Measurements from ENCODE around the gene DGKI. TPM values are rescaled to one million over a fixed set of nuclear protein-coding genes. Genes with fewer than 3 reads are reported as not detected.
"Not testable (repeated sequence)": the region's sequence is repeated elsewhere in the genome, so short reads cannot be mapped to it uniquely, and the experiment has no call there.

DGKI gene
- polyA plus RNA-seq, 3 donors from 2014 or later: not detected

- peaks cover 5 to 12% (median 9%) of the 10 kb centered on the region in 6 donors for H3K9me3 Mint-ChIP-seq
- no peak for DNase-seq
- H3K4me3 Mint-ChIP-seq: no peak overlapping the region
- no peak overlapping the region for H3K27ac Mint-ChIP-seq
- peaks cover 0 to 4% (median 0%) of the 10 kb centered on the region in 3 donors for H3K36me3 Mint-ChIP-seq
- peaks cover 2 to 15% (median 11%) of the 10 kb centered on the region in 3 donors for H3K27me3 Mint-ChIP-seq (ENCODE audit: low read depth in 3 of 3)
- H3K4me1 Mint-ChIP-seq: no peaks in the 10 kb centered on the region
Observed at GRCh38 chr7:137836541-137836940, 10.2 kb downstream of the DGKI start.

- H3K4me3 Mint-ChIP-seq: no peak overlapping the region
- DNase-seq: no peak
- H3K27ac Mint-ChIP-seq: no peak overlapping the region
- peaks cover 0 to 4% (median 0%) of the 10 kb centered on the region in 3 donors for H3K36me3 Mint-ChIP-seq
- H3K27me3 Mint-ChIP-seq (ENCODE audit: low read depth in 3 of 3): peaks cover 2 to 12% (median 8%) of the 10 kb centered on the region in 3 donors
- no peaks in the 10 kb centered on the region for H3K4me1 Mint-ChIP-seq
- peaks cover 5 to 15% (median 9%) of the 10 kb centered on the region in 6 donors for H3K9me3 Mint-ChIP-seq
Observed at GRCh38 chr7:137836113-137836509, 10.7 kb downstream of the DGKI start.

- Mint-ChIP-seq H3K36me3 (peaks cover 0 to 4% (median 0%) of the 10 kb centered on the region in 3 donors), H3K27ac (no peak overlapping the region), H3K4me1 (no peaks in the 10 kb centered on the region), H3K27me3 (ENCODE audit: low read depth in 3 of 3) (peaks cover 2 to 10% (median 8%) of the 10 kb centered on the region in 3 donors), H3K9me3 (peaks cover 6 to 17% (median 9%) of the 10 kb centered on the region in 6 donors), H3K4me3 (no peak overlapping the region)
- no peak for DNase-seq
Observed at GRCh38 chr7:137835486-137836112, 11.2 kb downstream of the DGKI start.

DNA sequence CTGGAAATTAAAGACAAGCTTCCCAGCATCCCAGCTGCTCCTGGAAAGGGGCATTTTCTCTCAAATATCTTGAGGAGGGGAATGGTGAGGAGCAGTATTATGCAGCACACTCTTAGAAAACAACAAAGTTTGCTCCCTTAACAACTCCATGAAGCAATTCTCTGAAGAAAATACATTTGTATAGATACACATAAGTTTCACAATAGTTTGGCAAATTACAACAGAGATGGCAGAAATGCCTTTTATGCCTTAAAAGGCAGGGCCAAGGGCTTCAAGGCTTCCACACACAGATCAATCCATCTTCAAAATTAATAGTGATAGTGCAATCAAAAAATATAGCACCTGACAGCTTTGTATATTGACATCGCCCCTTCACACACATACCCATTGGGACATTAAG, 12.2 kb downstream of the DGKI start:
- H3K9me3 Mint-ChIP-seq: peaks cover 7 to 17% (median 9%) of the 10 kb centered on the region in 6 donors
- H3K36me3 Mint-ChIP-seq: peaks cover 0 to 4% (median 0%) of the 10 kb centered on the region in 3 donors
- peaks cover 2 to 10% (median 4%) of the 10 kb centered on the region in 3 donors for H3K27me3 Mint-ChIP-seq (ENCODE audit: low read depth in 3 of 3)
- no peak for DNase-seq
- H3K4me3 Mint-ChIP-seq: no peak overlapping the region
- H3K27ac Mint-ChIP-seq: no peak overlapping the region
- no peaks in the 10 kb centered on the region for H3K4me1 Mint-ChIP-seq

GRCh38 chr7:137832990-137833389, 13.8 kb downstream of the DGKI start:
- DNase-seq; H3K27ac Mint-ChIP-seq; H3K27me3 Mint-ChIP-seq (ENCODE audit: low read depth in 3 of 3): not testable (repeated sequence)

DNA sequence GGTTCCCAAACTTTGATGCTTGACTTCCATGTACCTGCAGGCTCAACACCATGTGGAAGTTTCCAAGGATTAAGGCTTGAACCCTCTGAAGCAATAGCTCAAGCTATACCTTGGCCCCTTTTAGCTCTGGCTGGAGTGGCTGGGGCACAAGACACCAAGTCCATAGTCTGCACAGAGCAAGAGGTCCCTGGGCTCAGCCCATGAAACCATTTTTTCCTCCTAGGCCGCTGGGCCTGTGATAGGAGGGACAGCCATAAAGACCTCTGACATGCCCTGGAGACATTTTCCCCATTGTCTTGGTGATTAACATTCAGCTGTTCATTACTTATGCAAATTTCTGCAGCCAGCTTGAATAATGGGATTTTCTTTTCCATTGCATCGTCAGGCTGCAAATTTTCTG, 14.4 kb downstream of the DGKI start:
- Mint-ChIP-seq H3K4me1 (no peaks in the 10 kb centered on the region), H3K27ac (no peak overlapping the region), H3K27me3 (ENCODE audit: low read depth in 3 of 3) (peaks cover 0 to 10% (median 4%) of the 10 kb centered on the region in 3 donors), H3K9me3 (peaks cover 8 to 17% (median 9%) of the 10 kb centered on the region in 6 donors), H3K36me3 (peaks cover 0 to 4% (median 0%) of the 10 kb centered on the region in 3 donors), H3K4me3 (no peak overlapping the region)
- no peak for DNase-seq

More at GRCh38 chr7:137832990-137833389, 13.8 kb downstream of the DGKI start:
- peaks cover 7 to 17% (median 9%) of the 10 kb centered on the region in 6 donors for H3K9me3 Mint-ChIP-seq
- not testable (repeated sequence) for H3K4me3 Mint-ChIP-seq, H3K36me3 Mint-ChIP-seq, H3K4me1 Mint-ChIP-seq

DNA sequence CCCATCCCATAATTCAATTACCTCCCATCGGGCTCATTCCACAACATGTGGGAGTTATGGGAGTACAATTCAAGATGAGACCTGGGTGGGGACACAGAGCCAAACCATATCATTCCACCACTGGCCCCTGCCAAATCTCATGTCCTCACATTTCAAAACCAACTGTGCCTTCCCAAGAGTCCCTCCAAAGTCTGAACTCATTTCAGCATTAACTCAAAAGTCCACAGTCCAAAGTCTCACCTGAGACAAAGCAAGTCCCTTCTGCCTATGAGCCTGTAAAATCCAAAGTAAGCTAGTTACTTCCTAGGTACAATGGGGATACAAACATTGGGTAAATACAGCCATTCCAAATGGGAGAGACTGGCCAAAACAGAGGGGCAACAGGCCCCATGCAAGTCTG, 15.2 kb downstream of the DGKI start:
- H3K4me3 Mint-ChIP-seq; DNase-seq; H3K36me3 Mint-ChIP-seq; H3K27me3 Mint-ChIP-seq (ENCODE audit: low read depth in 3 of 3); H3K27ac Mint-ChIP-seq; H3K4me1 Mint-ChIP-seq: not testable (repeated sequence)
- H3K9me3 Mint-ChIP-seq: peaks cover 8 to 17% (median 9%) of the 10 kb centered on the region in 6 donors

GRCh38 chr7:137829337-137829992, 17.3 kb downstream of the DGKI start:
- Mint-ChIP-seq H3K36me3 (peaks cover 0 to 4% (median 0%) of the 10 kb centered on the region in 3 donors), H3K27me3 (ENCODE audit: low read depth in 3 of 3) (peaks cover 0 to 10% (median 3%) of the 10 kb centered on the region in 3 donors), H3K27ac (no peak overlapping the region), H3K4me3 (no peak overlapping the region), H3K4me1 (no peaks in the 10 kb centered on the region), H3K9me3 (peaks cover 6 to 17% (median 10%) of the 10 kb centered on the region in 6 donors)
- no peak for DNase-seq

GRCh38 chr7:137828456-137828855, 18.3 kb downstream of the DGKI start:
- no peaks in the 10 kb centered on the region for H3K4me1 Mint-ChIP-seq
- peaks cover 0 to 4% (median 0%) of the 10 kb centered on the region in 3 donors for H3K36me3 Mint-ChIP-seq
- H3K27me3 Mint-ChIP-seq (ENCODE audit: low read depth in 3 of 3): peaks cover 0 to 10% (median 3%) of the 10 kb centered on the region in 3 donors
- H3K4me3 Mint-ChIP-seq: no peak overlapping the region
- no peak overlapping the region for H3K27ac Mint-ChIP-seq
- H3K9me3 Mint-ChIP-seq: peaks cover 6 to 15% (median 9%) of the 10 kb centered on the region in 6 donors
- DNase-seq: no peak

DNA sequence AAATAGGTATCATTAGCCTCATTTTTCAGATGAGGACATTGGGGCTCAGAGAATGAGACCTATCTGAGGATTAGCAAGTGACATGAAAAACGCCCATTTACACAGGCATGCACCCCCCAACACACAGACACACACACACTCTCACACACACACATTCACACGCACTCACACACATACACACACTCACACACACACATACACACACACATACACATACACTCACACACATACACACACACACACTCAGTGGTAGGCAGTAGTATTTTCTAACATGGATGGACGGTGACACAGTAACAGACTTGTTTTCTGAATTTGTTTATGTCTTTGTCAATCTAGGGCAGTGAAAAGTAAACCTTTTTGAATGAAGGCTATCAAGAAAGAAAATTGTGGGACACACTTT, 21.3 kb downstream of the DGKI start:
- Mint-ChIP-seq H3K4me1 (no peaks in the 10 kb centered on the region), H3K9me3 (peaks cover 0 to 2% (median under 1%) of the 10 kb centered on the region in 6 donors), H3K36me3 (no peaks in the 10 kb centered on the region), H3K27me3 (ENCODE audit: low read depth in 3 of 3) (peaks cover 2 to 10% (median 3%) of the 10 kb centered on the region in 3 donors), H3K27ac (no peak overlapping the region), H3K4me3 (no peak overlapping the region)
- DNase-seq: no peak

DNA sequence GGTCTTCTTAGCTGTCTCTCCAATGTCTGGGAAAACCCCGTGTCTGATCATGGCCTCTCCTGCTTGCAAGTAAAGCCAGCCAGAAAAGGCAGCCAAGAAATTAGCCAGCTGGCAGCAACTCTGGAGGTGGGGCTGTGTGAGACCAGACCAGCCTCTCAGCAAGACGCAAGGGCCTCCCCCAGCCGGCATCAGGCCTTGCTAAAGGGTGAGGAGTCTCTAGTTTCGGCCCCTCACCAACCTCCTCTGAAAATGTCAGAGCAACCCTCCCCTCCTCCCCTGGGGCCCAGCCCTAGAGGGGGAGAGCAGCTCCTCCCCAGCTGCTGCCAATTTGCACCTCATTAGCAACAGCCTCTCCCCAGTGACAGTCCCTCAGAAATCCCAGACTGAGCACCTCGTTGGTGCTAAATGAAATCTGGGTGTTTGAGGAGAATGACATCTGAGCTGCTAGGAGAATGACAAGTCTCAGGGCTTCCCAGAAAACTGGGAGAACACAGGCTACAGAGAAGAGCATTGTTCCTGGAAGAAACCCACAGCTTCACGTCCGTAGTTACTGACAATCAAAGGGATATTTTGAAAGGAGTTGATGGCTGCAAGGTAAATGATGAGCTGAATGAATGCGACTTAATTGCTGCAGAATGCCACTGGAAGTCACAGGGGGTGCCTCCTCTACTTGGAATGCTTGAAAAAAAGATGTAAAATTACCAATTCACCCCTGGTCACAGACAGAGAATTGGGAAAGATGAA, 25.9 kb downstream of the DGKI start:
- no peak overlapping the region for H3K4me3 Mint-ChIP-seq
- H3K27me3 Mint-ChIP-seq (ENCODE audit: low read depth in 3 of 3): peaks cover 2 to 8% (median 5%) of the 10 kb centered on the region in 3 donors
- no peaks in the 10 kb centered on the region for H3K4me1 Mint-ChIP-seq
- no peak overlapping the region for H3K27ac Mint-ChIP-seq
- no peak for DNase-seq
- no peaks in the 10 kb centered on the region for H3K36me3 Mint-ChIP-seq
- peaks cover 0 to 2% (median 0%) of the 10 kb centered on the region in 6 donors for H3K9me3 Mint-ChIP-seq

GRCh38 chr7:137820156-137820555, 26.6 kb downstream of the DGKI start:
- no peak overlapping the region for H3K27ac Mint-ChIP-seq
- H3K36me3 Mint-ChIP-seq: no peaks in the 10 kb centered on the region
- peaks cover 0 to 2% (median 0%) of the 10 kb centered on the region in 6 donors for H3K9me3 Mint-ChIP-seq
- H3K4me3 Mint-ChIP-seq: no peak overlapping the region
- no peaks in the 10 kb centered on the region for H3K4me1 Mint-ChIP-seq
- H3K27me3 Mint-ChIP-seq (ENCODE audit: low read depth in 3 of 3): peaks cover 2 to 8% (median 3%) of the 10 kb centered on the region in 3 donors
- no peak for DNase-seq

DNA sequence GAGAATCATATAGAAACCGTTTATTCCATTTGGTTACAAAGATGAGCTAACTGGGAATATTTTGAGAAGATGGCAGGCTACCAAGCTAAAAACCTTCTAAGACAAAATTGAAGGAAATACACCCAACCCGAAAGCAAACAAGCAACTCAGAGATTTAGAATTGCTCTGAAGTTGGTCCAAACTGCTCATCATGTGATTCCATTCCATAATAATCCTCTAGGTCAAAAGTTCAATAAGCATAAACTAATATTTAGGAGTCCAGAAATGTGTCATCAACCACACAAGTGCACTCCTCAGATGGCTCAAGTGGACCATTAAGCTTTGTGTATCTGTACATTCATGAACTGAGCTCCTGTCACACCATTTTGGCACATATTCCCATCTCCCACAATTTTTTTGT, 28.7 kb downstream of the DGKI start:
- Mint-ChIP-seq H3K4me1 (no peaks in the 10 kb centered on the region), H3K4me3 (no peak overlapping the region), H3K36me3 (no peaks in the 10 kb centered on the region), H3K27me3 (ENCODE audit: low read depth in 3 of 3) (peaks cover 2 to 8% (median 3%) of the 10 kb centered on the region in 3 donors), H3K9me3 (peaks cover 0 to 4% (median 0%) of the 10 kb centered on the region in 6 donors), H3K27ac (no peak overlapping the region)
- DNase-seq: no peak

All from immature natural killer cell (primary cell).